Subcutaneous abdominal adipose tissue (tissue), 5 donors: Measurements from ENCODE around the gene ZNF674.
"Not testable (repeated sequence)": the region's sequence is repeated elsewhere in the genome, so short reads cannot be mapped to it uniquely, and the experiment has no call there.

Experiments used
- H3K27ac ChIP-seq: one replicate; pipeline ENCODE4 v1.7.0; 2013; ENCODE audit warnings: low read depth, mild to moderate bottlenecking, inconsistent platforms, low read length, moderate library complexity
- H3K27me3 ChIP-seq, 5 donors: one replicate each; pipeline ENCODE4 v1.7.0; 2013; ENCODE audit warnings: low read length in 5 of 5, inconsistent platforms in 1 of 5; ENCODE audit not compliant: control insufficient read depth in 5 of 5, insufficient read depth in 4 of 5
- H3K36me3 ChIP-seq, 5 donors: one replicate each; pipeline ENCODE4 v1.7.0; 2013; ENCODE audit warnings: low read length in 5 of 5; ENCODE audit not compliant: control insufficient read depth in 5 of 5, insufficient read depth in 5 of 5
- H3K4me1 ChIP-seq, 5 donors: one replicate each; pipeline ENCODE4 v1.7.0; 2013; ENCODE audit warnings: low read length in 5 of 5, mild to moderate bottlenecking in 3 of 5, moderate library complexity in 1 of 5; ENCODE audit not compliant: control insufficient read depth in 5 of 5, insufficient read depth in 5 of 5
- H3K4me3 ChIP-seq, 5 donors: one replicate each; pipeline ENCODE4 v1.7.0; 2013; ENCODE audit warnings: low read length in 5 of 5, low read depth in 1 of 5
- H3K9ac ChIP-seq, 5 donors: one replicate each; pipeline ENCODE4 v1.7.0; 2013; ENCODE audit warnings: low read length in 5 of 5, mild to moderate bottlenecking in 4 of 5, moderate library complexity in 3 of 5
- H3K9me3 ChIP-seq, 5 donors: one replicate each; pipeline ENCODE4 v1.7.0; 2013; ENCODE audit warnings: low read length in 5 of 5; ENCODE audit not compliant: control insufficient read depth in 5 of 5
- donor health status: healthy.
- donor health status: healthy.
- donor health status: healthy.
- donor health status: healthy.
- donor health status: healthy.

ZNF674 gene

GRCh38 chrX:46500054-46500453 is 45.2 kb downstream of the ZNF674 start:
- Histone ChIP-seq H3K9me3 (peaks cover 26 to 57% (median 43%) of the 10 kb centered on the region in 5 donors), H3K36me3 (peaks cover 0 to 27% (median 4%) of the 10 kb centered on the region in 5 donors), H3K4me1 (peaks cover 0 to 5% (median 0%) of the 10 kb centered on the region in 5 donors), H3K4me3 (peak overlapping the region in 4 of 5 donors; percentile 18 to 47 (median 34)), H3K27me3 (no peaks in the 10 kb centered on the region), H3K27ac (no peak overlapping the region), H3K9ac (no peak overlapping the region)

- H3K36me3 ChIP-seq, result peaks cover 0 to 8% (median 0%) of the 10 kb centered on the region in 5 donors
- peaks cover 0 to 21% (median 15%) of the 10 kb centered on the region in 5 donors for H3K9me3 ChIP-seq
- H3K27me3 ChIP-seq, result peaks cover 0 to 4% (median 0%) of the 10 kb centered on the region in 5 donors
- no peak overlapping the region for H3K9ac ChIP-seq
- no peak overlapping the region for H3K27ac ChIP-seq
- H3K4me1 ChIP-seq, result no peaks in the 10 kb centered on the region
- no peak overlapping the region for H3K4me3 ChIP-seq
Observed at GRCh38 chrX:46488712-46489111, 56.5 kb downstream of the ZNF674 start.

- peaks cover 0 to 4% (median 0%) of the 10 kb centered on the region in 5 donors for H3K27me3 ChIP-seq
- peaks cover 0 to 8% (median 0%) of the 10 kb centered on the region in 5 donors for H3K36me3 ChIP-seq
- H3K9ac ChIP-seq, result no peak overlapping the region
- peaks cover 0 to 10% (median 3%) of the 10 kb centered on the region in 5 donors for H3K9me3 ChIP-seq
- no peaks in the 10 kb centered on the region for H3K4me1 ChIP-seq
- no peak overlapping the region for H3K4me3 ChIP-seq
- no peak overlapping the region for H3K27ac ChIP-seq
Observed at GRCh38 chrX:46485897-46486296, 59.3 kb downstream of the ZNF674 start.

- peaks cover 0 to 20% (median 7%) of the 10 kb centered on the region in 5 donors for H3K9me3 ChIP-seq
- H3K36me3 ChIP-seq, H3K4me3 ChIP-seq, H3K4me1 ChIP-seq, H3K9ac ChIP-seq, H3K27ac ChIP-seq, H3K27me3 ChIP-seq: not testable (repeated sequence)
Observed at GRCh38 chrX:46478634-46479033, 66.6 kb downstream of the ZNF674 start.

GRCh38 chrX:46477435-46477834 is 67.8 kb downstream of the ZNF674 start:
- Histone ChIP-seq H3K4me1 (peaks cover 0 to 7% (median 4%) of the 10 kb centered on the region in 5 donors), H3K9me3 (peaks cover 0 to 23% (median 7%) of the 10 kb centered on the region in 5 donors), H3K4me3 (no peak overlapping the region), H3K9ac (no peak overlapping the region), H3K27ac (no peak overlapping the region), H3K27me3 (peaks cover 0 to 4% (median 0%) of the 10 kb centered on the region in 5 donors), H3K36me3 (peaks cover 3 to 11% (median 6%) of the 10 kb centered on the region in 5 donors)

- no peaks in the 10 kb centered on the region for H3K4me1 ChIP-seq
- no peaks in the 10 kb centered on the region for H3K9me3 ChIP-seq
- H3K9ac ChIP-seq, result no peak overlapping the region
- peaks cover 3 to 29% (median 10%) of the 10 kb centered on the region in 5 donors for H3K36me3 ChIP-seq
- no peaks in the 10 kb centered on the region for H3K27me3 ChIP-seq
- H3K4me3 ChIP-seq, result no peak overlapping the region
- no peak overlapping the region for H3K27ac ChIP-seq
Observed at GRCh38 chrX:46465203-46465602, 80.0 kb downstream of the ZNF674 start.

GRCh38 chrX:46463682-46464081 is 81.5 kb downstream of the ZNF674 start:
- H3K4me3 ChIP-seq, result no peak overlapping the region
- no peaks in the 10 kb centered on the region for H3K9me3 ChIP-seq
- H3K27me3 ChIP-seq, result no peaks in the 10 kb centered on the region
- no peak overlapping the region for H3K9ac ChIP-seq
- no peak overlapping the region for H3K27ac ChIP-seq
- H3K4me1 ChIP-seq, result no peaks in the 10 kb centered on the region
- peaks cover 3 to 30% (median 10%) of the 10 kb centered on the region in 5 donors for H3K36me3 ChIP-seq

GRCh38 chrX:46461660-46462191 is 83.5 kb downstream of the ZNF674 start:
- no peak overlapping the region for H3K4me3 ChIP-seq
- peaks cover 0 to 2% (median 0%) of the 10 kb centered on the region in 5 donors for H3K27me3 ChIP-seq
- no peaks in the 10 kb centered on the region for H3K9me3 ChIP-seq
- H3K4me1 ChIP-seq, result no peaks in the 10 kb centered on the region
- no peak overlapping the region for H3K9ac ChIP-seq
- H3K27ac ChIP-seq, result no peak overlapping the region
- H3K36me3 ChIP-seq, result peaks cover 3 to 27% (median 9%) of the 10 kb centered on the region in 5 donors

- not testable (repeated sequence) for H3K9me3 ChIP-seq, H3K27ac ChIP-seq, H3K27me3 ChIP-seq, H3K9ac ChIP-seq, H3K4me1 ChIP-seq, H3K4me3 ChIP-seq
- peaks cover 3 to 31% (median 9%) of the 10 kb centered on the region in 5 donors for H3K36me3 ChIP-seq
Observed at GRCh38 chrX:46460801-46461659, 84.2 kb downstream of the ZNF674 start.

GRCh38 chrX:46459603-46460002 is 85.6 kb downstream of the ZNF674 start:
- H3K9ac ChIP-seq, result no peak overlapping the region
- H3K27me3 ChIP-seq, result peaks cover 0 to 4% (median 0%) of the 10 kb centered on the region in 5 donors
- H3K27ac ChIP-seq, result no peak overlapping the region
- H3K9me3 ChIP-seq, result no peaks in the 10 kb centered on the region
- H3K36me3 ChIP-seq, result peaks cover 0 to 29% (median 10%) of the 10 kb centered on the region in 5 donors
- H3K4me1 ChIP-seq, result peaks cover 0 to 4% (median 0%) of the 10 kb centered on the region in 5 donors
- no peak overlapping the region for H3K4me3 ChIP-seq
